Liver (tissue), 9 donors: ENCODE results near the gene INPP5A. TPM values are rescaled to one million over a fixed set of nuclear protein-coding genes. Genes with fewer than 3 reads are reported as not detected.

Experiments
- DNase-seq: peaks from one replicate; pipeline ENCODE4 v3.0.0-alpha.2; 2017; ENCODE audit warnings: low spot score
- H3K27ac ChIP-seq, 2 donors: one replicate each; pipeline ENCODE4 v1.7.0; 2013; ENCODE audit warnings: inconsistent platforms in 2 of 2, low read length in 2 of 2, control low read depth in 1 of 2, low read depth in 1 of 2, mild to moderate bottlenecking in 1 of 2
- H3K27me3 ChIP-seq, 4 donors: one replicate each; pipeline versions ENCODE4 v1.6.1 to v1.7.0; 2013; ENCODE audit warnings: low read length in 3 of 4, inconsistent platforms in 1 of 4, mild to moderate bottlenecking in 1 of 4, moderate library complexity in 1 of 4; ENCODE audit not compliant: control insufficient read depth in 4 of 4, insufficient read depth in 4 of 4
- H3K36me3 ChIP-seq, 4 donors: one replicate each; pipeline versions ENCODE4 v1.6.1 to v1.7.0; 2013; ENCODE audit warnings: low read length in 3 of 4, mild to moderate bottlenecking in 3 of 4, low read depth in 1 of 4, moderate library complexity in 1 of 4; ENCODE audit not compliant: control insufficient read depth in 4 of 4, insufficient read depth in 3 of 4
- H3K4me1 ChIP-seq, 4 donors: one replicate each; pipeline versions ENCODE4 v1.6.1 to v1.7.0; 2013; ENCODE audit warnings: low read length in 3 of 4, mild to moderate bottlenecking in 3 of 4, moderate library complexity in 1 of 4; ENCODE audit not compliant: control insufficient read depth in 4 of 4, insufficient read depth in 4 of 4
- H3K4me3 ChIP-seq, 3 donors: one replicate each; pipeline versions ENCODE4 v1.6.1 to v1.7.0; 2013; ENCODE audit warnings: low read length in 3 of 3, control low read depth in 1 of 3, low read depth in 1 of 3, mild to moderate bottlenecking in 1 of 3
- H3K9ac ChIP-seq, 2 donors: one replicate each; pipeline ENCODE4 v1.7.0; 2013; ENCODE audit warnings: low read length in 2 of 2, mild to moderate bottlenecking in 2 of 2, moderate library complexity in 2 of 2, control low read depth in 1 of 2, low read depth in 1 of 2
- H3K9me3 ChIP-seq, 4 donors: one replicate each; pipeline versions ENCODE4 v1.6.1 to v1.7.0; 2013; ENCODE audit warnings: low read length in 3 of 4; ENCODE audit not compliant: control insufficient read depth in 4 of 4
- EGR1 ChIP-seq, 2 donors: IDR thresholded peaks; 2 replicates each; pipeline ENCODE4 v1.6.1; 2016 to 2018; ENCODE audit warnings: antibody characterized with exemption in 2 of 2, low read depth in 2 of 2
- FOXA1 ChIP-seq: IDR thresholded peaks from 2 replicates; pipeline ENCODE4 v1.6.1; 2016; ENCODE audit warnings: antibody characterized with exemption
- FOXA2 ChIP-seq: IDR thresholded peaks from 2 replicates; pipeline ENCODE4 v1.6.1; 2016; ENCODE audit warnings: antibody characterized with exemption
- HNF4A ChIP-seq, 2 donors: conservative IDR thresholded peaks; 2 replicates each; pipeline ENCODE4 v1.6.1; 2016; ENCODE audit warnings: antibody characterized with exemption in 2 of 2, mild to moderate bottlenecking in 2 of 2
- HNF4G ChIP-seq: IDR thresholded peaks from 2 replicates; pipeline ENCODE4 v1.6.1; 2016; ENCODE audit warnings: antibody characterized with exemption
- JUND ChIP-seq, 2 donors: IDR thresholded peaks; 2 replicates each; pipeline ENCODE4 v1.6.1; 2016; ENCODE audit warnings: antibody characterized with exemption in 2 of 2
- NR2F2 ChIP-seq: IDR thresholded peaks from 2 replicates; pipeline ENCODE4 v1.6.1; 2016; ENCODE audit warnings: antibody characterized with exemption
- RAD21 ChIP-seq, 2 donors: IDR thresholded peaks; 2 replicates each; pipeline ENCODE4 v1.6.1; 2016; ENCODE audit warnings: antibody characterized with exemption in 2 of 2, mild to moderate bottlenecking in 2 of 2
- RXRA ChIP-seq, 2 donors: IDR thresholded peaks; 2 replicates each; pipeline ENCODE4 v1.6.1; 2017 to 2018; ENCODE audit warnings: antibody characterized with exemption in 2 of 2, mild to moderate bottlenecking in 1 of 2
- SP1 ChIP-seq: IDR thresholded peaks from 2 replicates; pipeline ENCODE4 v1.6.1; 2018; ENCODE audit warnings: antibody characterized with exemption, mild to moderate bottlenecking
- TAF1 ChIP-seq: conservative IDR thresholded peaks from 2 replicates; pipeline ENCODE4 v1.6.1; 2016; ENCODE audit warnings: antibody characterized with exemption, mild to moderate bottlenecking
- YY1 ChIP-seq: IDR thresholded peaks from 2 replicates; pipeline ENCODE4 v1.6.1; 2016; ENCODE audit warnings: antibody characterized with exemption, mild to moderate bottlenecking
- WGBS: extraction: QIAGEN DNeasy Blood & Tissue Kit; methylation state at CpG from one replicate; pipeline ENCODE4 v1.1.7; 2013; 5-methylcytosine and 5-hydroxymethylcytosine counted together
- polyA plus RNA-seq, 2 donors: library from polyadenylated mRNA; stranded (reverse) in 1 of 2; unstranded in 1 of 2; fragments of 200-250 nt in 1 of 2; fragments of >200 nt in 1 of 2; fragmentation: Nextera tagmentation in 1 of 2; extraction: Ambion mirVana in 1 of 2; gene quantifications; one replicate each; pipeline versions ENCODE4 v1.2.1 to v1.2.3, GENCODE V29; 2013 to 2015
- total RNA-seq, 2 donors: library from RNA; depleted of rRNA; stranded (reverse); fragments of >200 nt; gene quantifications; one replicate each; pipeline ENCODE4 v1.2.3, GENCODE V29; 2014
- TF ChIP-seq, protein P1 (sequence below): fragments of 150-350 bp; IDR thresholded peaks from 2 replicates; pipeline ENCODE4 v1.5.1; 2017; ENCODE audit warnings: improper control_type of control experiment, low read depth, low read length; ENCODE audit not compliant: missing input control
- TF ChIP-seq, protein P2 (sequence below): IDR thresholded peaks from 2 replicates; pipeline ENCODE4 v1.6.1; 2016; ENCODE audit warnings: antibody characterized with exemption
- TF ChIP-seq, protein P3 (sequence below): IDR thresholded peaks from 2 replicates; pipeline ENCODE4 v1.6.1; 2016; ENCODE audit warnings: antibody characterized with exemption
- TF ChIP-seq, protein P4 (sequence below): IDR thresholded peaks from 2 replicates; pipeline ENCODE4 v1.6.1; 2016; ENCODE audit warnings: antibody characterized with exemption
- donor health status: healthy.
- donor health status: healthy.
- donor health status: healthy.
- donor health status: healthy.
- donor health status: healthy.

Gene INPP5A
- total and polyA plus RNA-seq, 4 donors: 4.3 to 26.5 (median 10.9) TPM

DNA sequence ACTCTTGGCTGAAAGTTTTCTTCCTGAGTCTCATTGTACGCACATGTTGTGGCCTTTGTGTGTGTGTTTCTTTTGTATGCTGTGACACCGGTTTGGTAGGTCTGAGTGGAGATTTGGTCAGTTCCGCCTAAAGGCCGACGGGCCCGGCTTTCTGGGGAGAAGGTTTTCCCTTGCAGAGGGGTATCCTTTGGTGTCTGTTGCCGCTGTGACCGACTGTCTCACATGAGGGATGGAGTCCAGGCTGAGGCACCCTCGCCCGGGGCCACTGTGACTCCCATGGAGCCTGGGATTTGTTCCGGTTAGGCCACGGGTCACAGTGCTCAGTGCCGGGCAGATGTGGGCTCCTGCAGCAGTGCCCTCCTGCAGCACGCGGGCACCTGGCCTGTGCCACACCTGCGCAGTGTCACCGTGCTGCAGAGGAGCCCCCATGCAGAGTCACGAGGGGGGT is 19.4 kb downstream of the INPP5A start:
- Histone ChIP-seq H3K27ac (no peak overlapping the region), H3K9ac (no peak overlapping the region), H3K36me3 (no peaks in the 10 kb centered on the region), H3K4me3 (no peak overlapping the region), H3K27me3 (no peaks in the 10 kb centered on the region), H3K9me3 (no peaks in the 10 kb centered on the region), H3K4me1 (peaks cover 0 to 15% (median 8%) of the 10 kb centered on the region in 4 donors)
- WGBS: 96% methylated on average over 18 of the region's 18 CpGs
- DNase-seq: no peak
- TF ChIP-seq NR2F2: no peak
- TF ChIP-seq, protein P1, sequence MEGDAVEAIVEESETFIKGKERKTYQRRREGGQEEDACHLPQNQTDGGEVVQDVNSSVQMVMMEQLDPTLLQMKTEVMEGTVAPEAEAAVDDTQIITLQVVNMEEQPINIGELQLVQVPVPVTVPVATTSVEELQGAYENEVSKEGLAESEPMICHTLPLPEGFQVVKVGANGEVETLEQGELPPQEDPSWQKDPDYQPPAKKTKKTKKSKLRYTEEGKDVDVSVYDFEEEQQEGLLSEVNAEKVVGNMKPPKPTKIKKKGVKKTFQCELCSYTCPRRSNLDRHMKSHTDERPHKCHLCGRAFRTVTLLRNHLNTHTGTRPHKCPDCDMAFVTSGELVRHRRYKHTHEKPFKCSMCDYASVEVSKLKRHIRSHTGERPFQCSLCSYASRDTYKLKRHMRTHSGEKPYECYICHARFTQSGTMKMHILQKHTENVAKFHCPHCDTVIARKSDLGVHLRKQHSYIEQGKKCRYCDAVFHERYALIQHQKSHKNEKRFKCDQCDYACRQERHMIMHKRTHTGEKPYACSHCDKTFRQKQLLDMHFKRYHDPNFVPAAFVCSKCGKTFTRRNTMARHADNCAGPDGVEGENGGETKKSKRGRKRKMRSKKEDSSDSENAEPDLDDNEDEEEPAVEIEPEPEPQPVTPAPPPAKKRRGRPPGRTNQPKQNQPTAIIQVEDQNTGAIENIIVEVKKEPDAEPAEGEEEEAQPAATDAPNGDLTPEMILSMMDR: no peak
- no peak for TF ChIP-seq YY1
- no peak for TF ChIP-seq RAD21 (IDR thresholded peaks at IDR 0.05)
- no peak for TF ChIP-seq FOXA2
- TF ChIP-seq HNF4G: no peak

DNA sequence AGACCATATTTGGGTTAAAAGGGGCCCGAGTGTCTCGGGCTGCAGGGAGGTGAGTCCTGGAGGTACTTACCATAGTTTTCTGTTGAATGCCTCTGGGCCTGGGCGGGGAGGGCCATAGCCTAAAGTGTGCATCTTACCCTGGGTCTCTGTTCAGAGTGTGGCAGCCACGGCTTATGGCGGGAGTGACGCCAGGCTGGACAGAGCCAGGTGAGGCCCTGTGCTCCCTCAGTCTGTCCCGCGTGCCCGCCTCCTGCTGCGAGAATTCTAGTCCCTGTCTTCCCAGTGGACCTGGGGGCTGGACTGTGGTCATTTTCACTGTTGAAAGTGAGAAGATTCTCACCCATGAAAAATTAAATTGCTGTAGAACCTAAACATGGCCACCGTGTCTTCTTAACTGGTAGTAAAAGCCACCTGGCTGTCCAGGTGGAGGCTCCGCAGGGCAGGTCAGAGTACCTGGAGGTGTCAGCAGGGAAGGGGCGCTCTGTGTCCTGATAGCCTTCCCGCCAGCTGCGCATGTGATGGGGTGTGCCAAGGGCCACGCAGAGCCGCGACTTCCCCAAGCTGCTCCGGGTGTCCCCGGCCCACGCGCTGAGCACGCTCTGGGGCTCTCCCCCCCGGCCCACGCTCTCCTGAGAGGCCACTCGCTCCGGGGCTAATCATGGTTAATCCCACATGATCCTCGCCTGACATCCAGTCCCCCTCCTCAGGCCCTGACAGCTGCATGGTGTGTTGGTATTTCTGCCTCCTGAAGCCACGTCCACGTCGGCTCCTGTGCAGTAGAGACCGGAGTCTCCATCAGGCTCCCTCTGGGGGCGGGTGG is 20.3 kb downstream of the INPP5A start:
- Histone ChIP-seq H3K4me1 (peaks cover 0 to 15% (median 8%) of the 10 kb centered on the region in 4 donors), H3K9ac (no peak overlapping the region), H3K27me3 (no peaks in the 10 kb centered on the region), H3K27ac (no peak overlapping the region), H3K9me3 (no peaks in the 10 kb centered on the region), H3K4me3 (no peak overlapping the region), H3K36me3 (no peaks in the 10 kb centered on the region)
- 96% methylated on average over 33 of the region's 33 CpGs for WGBS
- no peak for DNase-seq
- TF ChIP-seq EGR1 (IDR thresholded peaks at IDR 0.05; ENCODE audit: low read depth in 2 of 2): no peak

DNA sequence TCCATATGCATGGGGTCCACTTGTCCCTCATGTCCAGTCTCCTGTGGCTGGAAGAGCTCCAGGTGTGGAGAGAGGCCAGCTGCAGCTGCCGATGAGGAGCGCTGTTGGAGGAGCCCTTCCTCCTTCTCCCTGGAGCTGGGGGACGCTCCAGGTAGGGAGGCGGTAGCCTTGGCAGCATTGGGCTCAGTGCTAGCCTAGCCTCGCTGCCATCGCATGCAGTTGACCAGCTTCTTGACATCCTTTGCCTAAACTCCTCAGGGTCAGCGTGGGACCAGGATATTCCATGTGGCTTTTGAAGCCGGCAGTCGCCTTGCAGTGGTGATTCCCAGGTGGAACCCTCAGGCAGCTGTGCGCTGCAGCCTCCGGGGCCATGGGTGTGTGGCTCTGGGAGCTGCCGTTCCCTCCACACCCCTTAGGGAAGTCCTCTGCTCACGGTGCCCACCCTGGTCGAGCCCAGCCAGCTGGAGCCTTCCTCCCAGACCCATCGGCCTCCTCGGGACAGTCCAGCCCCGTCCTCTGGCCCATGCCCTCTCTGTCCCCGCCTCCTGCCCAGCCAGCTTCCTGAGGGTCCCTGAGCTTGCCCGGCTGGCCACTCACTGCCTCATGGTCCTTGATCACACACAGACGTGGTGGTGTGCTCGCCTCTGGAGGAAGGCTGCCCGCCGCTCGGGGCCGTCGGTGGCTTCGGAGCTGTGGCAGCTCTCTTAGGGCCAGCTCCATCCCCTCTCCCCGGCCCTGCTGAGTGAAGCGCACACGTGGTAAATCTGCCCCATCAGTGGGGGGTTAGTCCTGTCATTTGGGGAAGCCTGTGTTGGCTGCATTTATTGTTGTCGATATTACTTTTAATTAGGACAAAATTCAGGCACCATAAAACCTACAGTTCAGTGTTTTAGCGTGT is 21.2 kb downstream of the INPP5A start:
- Histone ChIP-seq H3K27ac (no peak overlapping the region), H3K4me1 (peaks cover 0 to 15% (median 9%) of the 10 kb centered on the region in 4 donors), H3K27me3 (no peaks in the 10 kb centered on the region), H3K9me3 (no peaks in the 10 kb centered on the region), H3K4me3 (no peak overlapping the region), H3K36me3 (no peaks in the 10 kb centered on the region), H3K9ac (no peak overlapping the region)
- DNase-seq: no peak
- WGBS: 91% methylated on average over 32 of the region's 32 CpGs
- TF ChIP-seq HNF4A (conservative IDR thresholded peaks at IDR 0.05): no peak
- no peak for TF ChIP-seq FOXA1
- TF ChIP-seq YY1: no peak
- TF ChIP-seq FOXA2: no peak
- TF ChIP-seq TAF1: no peak
- no peak for TF ChIP-seq EGR1 (IDR thresholded peaks at IDR 0.05; ENCODE audit: low read depth in 2 of 2)
- TF ChIP-seq NR2F2: no peak
- TF ChIP-seq, protein P2, sequence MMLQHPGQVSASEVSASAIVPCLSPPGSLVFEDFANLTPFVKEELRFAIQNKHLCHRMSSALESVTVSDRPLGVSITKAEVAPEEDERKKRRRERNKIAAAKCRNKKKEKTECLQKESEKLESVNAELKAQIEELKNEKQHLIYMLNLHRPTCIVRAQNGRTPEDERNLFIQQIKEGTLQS: no peak
- TF ChIP-seq SP1: no peak
- TF ChIP-seq RXRA (IDR thresholded peaks at IDR 0.05): no peak
- TF ChIP-seq, protein P3, sequence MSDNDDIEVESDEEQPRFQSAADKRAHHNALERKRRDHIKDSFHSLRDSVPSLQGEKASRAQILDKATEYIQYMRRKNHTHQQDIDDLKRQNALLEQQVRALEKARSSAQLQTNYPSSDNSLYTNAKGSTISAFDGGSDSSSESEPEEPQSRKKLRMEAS: no peak
- TF ChIP-seq JUND (IDR thresholded peaks at IDR 0.05): no peak
- TF ChIP-seq, protein P4, sequence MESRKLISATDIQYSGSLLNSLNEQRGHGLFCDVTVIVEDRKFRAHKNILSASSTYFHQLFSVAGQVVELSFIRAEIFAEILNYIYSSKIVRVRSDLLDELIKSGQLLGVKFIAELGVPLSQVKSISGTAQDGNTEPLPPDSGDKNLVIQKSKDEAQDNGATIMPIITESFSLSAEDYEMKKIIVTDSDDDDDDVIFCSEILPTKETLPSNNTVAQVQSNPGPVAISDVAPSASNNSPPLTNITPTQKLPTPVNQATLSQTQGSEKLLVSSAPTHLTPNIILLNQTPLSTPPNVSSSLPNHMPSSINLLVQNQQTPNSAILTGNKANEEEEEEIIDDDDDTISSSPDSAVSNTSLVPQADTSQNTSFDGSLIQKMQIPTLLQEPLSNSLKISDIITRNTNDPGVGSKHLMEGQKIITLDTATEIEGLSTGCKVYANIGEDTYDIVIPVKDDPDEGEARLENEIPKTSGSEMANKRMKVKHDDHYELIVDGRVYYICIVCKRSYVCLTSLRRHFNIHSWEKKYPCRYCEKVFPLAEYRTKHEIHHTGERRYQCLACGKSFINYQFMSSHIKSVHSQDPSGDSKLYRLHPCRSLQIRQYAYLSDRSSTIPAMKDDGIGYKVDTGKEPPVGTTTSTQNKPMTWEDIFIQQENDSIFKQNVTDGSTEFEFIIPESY: no peak
